GM10266 (cell line): ENCODE results near the gene CAND2.

ENCODE experiments used
- DNase-seq: peaks from one replicate; pipeline ENCODE4 v3.0.0; 2012; ENCODE audit errors: extremely low spot score
- CTCF ChIP-seq: IDR thresholded peaks from 2 replicates; pipeline ENCODE4 v1.5.1; 2012; ENCODE audit warnings: mild to moderate bottlenecking, low read depth; ENCODE audit not compliant: control insufficient read depth, insufficient read depth; ENCODE audit errors: missing control alignments

The CAND2 gene

GRCh38 chr3:12866836-12867235 lies 70.4 kb downstream of the CAND2 start:
- no peak for DNase-seq
- no peak for TF ChIP-seq CTCF

- DNase-seq, result peak; percentile 81
- TF ChIP-seq CTCF, result peak; percentile 95
Measured at GRCh38 chr3:12868039-12869034, 71.9 kb downstream of the CAND2 start.

- DNase-seq, result peak; percentile 80
- TF ChIP-seq CTCF, result no peak
Measured at GRCh38 chr3:12869035-12869621, 72.6 kb downstream of the CAND2 start.

- DNase-seq, result no peak
Measured at GRCh38 chr3:12870942-12871341, 74.5 kb downstream of the CAND2 start.

GRCh38 chr3:12871404-12871983 lies 75.0 kb downstream of the CAND2 start:
- TF ChIP-seq CTCF, result no peak
- no peak for DNase-seq

More at GRCh38 chr3:12870942-12871341, 74.5 kb downstream of the CAND2 start:
- no peak for TF ChIP-seq CTCF

GRCh38 chr3:12875857-12876836 lies 79.7 kb downstream of the CAND2 start:
- TF ChIP-seq CTCF, result peak; percentile 28
- no peak for DNase-seq
